Ecto neural progenitor cell (in vitro differentiated cells): ENCODE measurements around the gene CHD6.
A peak's percentile ranks its signal among the peaks of the same experiment; 100 is the strongest.

Source experiments
- DNase-seq: peaks from one replicate; pipeline ENCODE4 v3.0.0-alpha.2; 2018; ENCODE audit warnings: low spot score

Gene CHD6, protein sequence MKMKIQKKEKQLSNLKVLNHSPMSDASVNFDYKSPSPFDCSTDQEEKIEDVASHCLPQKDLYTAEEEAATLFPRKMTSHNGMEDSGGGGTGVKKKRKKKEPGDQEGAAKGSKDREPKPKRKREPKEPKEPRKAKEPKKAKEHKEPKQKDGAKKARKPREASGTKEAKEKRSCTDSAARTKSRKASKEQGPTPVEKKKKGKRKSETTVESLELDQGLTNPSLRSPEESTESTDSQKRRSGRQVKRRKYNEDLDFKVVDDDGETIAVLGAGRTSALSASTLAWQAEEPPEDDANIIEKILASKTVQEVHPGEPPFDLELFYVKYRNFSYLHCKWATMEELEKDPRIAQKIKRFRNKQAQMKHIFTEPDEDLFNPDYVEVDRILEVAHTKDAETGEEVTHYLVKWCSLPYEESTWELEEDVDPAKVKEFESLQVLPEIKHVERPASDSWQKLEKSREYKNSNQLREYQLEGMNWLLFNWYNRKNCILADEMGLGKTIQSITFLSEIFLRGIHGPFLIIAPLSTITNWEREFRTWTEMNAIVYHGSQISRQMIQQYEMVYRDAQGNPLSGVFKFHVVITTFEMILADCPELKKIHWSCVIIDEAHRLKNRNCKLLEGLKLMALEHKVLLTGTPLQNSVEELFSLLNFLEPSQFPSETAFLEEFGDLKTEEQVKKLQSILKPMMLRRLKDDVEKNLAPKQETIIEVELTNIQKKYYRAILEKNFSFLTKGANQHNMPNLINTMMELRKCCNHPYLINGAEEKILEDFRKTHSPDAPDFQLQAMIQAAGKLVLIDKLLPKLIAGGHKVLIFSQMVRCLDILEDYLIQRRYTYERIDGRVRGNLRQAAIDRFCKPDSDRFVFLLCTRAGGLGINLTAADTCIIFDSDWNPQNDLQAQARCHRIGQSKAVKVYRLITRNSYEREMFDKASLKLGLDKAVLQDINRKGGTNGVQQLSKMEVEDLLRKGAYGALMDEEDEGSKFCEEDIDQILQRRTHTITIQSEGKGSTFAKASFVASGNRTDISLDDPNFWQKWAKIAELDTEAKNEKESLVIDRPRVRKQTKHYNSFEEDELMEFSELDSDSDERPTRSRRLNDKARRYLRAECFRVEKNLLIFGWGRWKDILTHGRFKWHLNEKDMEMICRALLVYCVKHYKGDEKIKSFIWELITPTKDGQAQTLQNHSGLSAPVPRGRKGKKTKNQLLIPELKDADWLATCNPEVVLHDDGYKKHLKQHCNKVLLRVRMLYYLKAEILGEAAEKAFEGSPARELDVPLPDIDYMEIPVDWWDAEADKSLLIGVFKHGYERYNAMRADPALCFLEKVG (N-terminal part only)

DNA sequence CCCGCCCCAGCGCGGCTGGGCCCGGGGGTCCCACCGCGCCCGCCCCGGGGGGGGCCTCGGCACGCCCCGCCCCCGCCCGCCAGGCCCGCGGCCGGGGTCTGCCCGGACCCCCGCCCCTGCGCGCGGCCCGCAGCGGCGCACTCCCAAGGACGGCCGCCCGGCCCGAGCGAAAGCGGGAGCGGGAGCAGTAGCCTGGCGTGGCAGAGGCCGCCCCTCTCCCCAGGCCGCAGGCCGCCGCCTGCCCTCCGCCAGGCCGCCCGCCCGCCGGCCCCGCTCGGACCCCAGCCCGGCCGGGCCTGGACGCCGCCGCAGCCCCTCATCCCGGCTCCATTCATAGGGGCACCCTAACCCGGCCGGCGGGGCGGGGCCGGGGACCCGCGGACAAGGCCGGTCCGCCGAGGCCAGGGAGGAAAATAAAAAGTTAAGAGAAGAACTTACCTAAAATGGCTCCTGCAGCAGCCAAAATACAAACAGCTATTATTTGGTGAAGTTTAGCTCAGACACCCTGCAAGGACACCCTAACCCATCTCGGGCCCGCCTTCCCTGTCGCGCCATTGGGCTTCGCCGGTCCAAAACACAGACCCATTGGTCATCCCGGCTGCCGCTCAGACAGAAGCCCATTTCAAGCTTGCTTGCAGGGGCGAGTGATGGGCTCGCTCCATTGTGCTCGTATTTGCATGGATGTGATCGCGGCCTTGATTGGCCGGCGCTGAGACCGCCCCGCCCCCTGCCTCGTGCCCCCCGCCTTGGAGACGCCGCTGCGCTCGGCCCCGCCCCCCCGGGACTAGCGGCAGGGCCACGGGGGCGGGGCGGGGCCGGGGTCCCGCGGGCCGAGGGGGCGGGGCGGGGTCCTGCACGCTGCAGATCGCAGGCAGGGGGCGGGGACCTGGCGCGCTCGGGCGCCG lies at the start of gene CHD6:
TSS of gene CHD6 (minus strand) at position 476 of the 905 bp plus-strand sequence. CDS start 67,040 bp downstream, outside the sequence.
- peak; percentile 99 for DNase-seq

DNA sequence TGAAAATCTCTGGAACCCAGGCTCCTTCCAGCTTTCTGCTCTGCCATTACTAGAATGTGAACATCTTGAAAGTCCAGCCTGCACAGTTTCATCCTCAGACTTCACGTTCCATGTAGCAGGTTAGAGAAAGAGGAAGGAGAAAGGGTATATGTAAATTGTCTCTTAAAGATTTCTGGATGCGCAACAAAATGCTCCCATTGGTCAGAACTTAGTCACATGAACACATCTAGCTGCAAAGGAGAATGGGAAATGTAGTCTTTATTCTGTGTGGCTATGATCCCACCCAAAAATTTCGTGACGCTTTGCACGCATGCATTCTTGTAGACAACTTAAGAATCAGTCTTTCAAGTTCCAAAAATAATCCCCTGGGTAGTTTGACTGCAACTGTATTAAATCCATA lies 46.4 kb upstream of the CHD6 start:
- DNase-seq: no peak

DNA sequence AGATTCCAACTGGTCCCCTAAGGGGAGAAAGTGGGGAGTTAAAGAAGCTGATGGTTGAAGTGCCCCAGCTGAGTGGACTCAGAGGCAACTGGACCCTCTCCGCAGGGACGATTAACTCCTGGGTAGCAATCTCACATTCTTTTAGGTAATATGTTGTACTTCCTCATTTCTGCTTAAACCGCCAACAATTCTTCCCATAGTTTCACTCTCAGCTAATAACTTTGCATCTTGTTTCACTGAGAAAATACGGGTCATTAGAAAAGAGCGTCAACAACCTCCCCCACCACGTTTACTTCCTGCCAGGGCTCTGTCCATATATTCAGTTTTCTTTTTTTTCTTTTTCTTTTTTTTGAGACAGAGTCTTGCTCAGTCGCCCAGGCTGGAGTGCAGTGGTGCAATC lies 39.5 kb upstream of the CHD6 start:
- no peak for DNase-seq

DNA sequence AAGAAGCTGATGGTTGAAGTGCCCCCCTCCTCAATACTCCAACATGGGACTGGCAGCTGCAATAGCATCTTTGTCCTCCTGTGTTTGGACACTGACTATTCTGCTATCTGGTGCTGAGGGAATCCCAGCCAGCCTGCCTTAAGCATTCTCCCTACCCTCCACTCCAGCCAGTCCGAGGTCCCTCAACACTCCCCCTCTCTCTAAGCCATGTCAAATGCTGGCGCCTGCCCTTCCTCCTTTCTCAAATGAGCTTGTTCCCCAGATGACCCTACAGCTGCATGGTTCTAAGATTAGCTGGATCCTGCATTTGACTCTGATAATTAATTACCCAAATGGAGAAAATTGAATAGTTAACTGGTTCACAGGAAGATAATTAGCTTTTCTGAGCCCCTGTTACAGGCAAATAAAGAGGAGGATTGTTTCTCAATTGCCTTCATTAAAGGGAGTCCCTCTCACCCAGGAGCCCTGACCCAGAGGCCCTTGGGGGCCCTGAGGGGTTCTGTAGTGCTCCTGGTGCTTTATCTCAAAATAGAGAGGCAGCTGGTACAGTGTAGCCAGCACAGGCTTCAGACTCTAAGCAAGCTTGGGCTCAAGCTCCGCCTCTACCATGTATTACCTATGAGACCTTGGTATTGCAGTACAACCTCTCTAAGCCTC lies 37.9 kb upstream of the CHD6 start:
- DNase-seq: no peak

DNA sequence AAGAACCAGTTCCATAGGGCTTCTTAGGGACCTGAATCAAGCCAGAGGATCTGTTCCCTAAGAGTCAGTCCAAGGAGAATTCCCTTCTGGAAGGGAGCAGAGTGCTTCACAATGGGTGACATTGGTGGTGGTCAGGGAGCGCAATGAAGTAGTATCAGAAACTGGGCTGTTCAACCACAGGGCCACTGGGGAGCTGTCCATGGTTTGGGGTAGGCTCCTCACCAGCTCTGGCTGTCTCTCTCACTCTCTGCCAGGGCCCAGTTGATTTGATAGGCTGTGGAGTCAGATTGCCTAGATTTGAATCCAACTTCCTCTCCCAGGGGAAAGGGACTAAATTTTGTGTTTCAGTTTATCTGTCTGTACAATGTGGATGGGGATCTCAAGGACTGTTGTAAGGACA lies 36.7 kb upstream of the CHD6 start:
- peak; percentile 58 for DNase-seq

- DNase-seq: no peak
These were observed 36.1 kb upstream of the CHD6 start for GRCh38 chr20:41654292-41654691.

DNA sequence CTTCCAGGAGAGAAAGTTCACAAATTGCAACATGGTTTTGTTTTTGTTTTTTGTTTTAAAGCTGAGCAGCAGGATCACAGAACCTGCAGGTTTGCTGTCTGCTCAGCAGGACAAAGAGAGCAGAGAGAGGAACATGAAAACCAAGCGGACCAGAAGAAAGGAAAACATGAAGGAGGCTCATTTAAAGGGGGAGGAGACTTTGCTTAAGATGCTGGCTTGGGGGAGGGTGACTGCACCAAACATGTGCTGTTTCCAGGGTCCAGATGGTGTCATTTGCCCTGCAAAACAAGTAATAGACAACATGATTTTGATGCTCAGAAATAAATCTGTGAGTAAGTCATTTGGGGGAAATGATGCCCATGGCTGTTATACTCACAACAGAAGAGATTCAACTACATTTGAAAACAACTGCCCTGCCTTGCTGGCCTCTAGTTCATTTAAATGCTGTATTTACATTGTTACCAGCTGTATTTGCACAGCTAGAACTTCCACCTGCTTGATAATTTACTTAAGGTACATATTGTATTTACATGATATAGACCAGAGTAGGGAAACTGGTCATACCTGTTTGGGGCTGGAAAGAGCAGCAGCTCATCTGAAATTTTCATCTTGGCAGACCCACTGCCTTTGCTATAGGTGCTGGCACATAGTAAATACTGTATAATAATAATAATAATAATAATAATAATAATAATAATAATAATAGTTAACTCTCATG lies 32.2 kb upstream of the CHD6 start:
- DNase-seq: no peak

- DNase-seq: no peak
These were observed 31.3 kb upstream of the CHD6 start for GRCh38 chr20:41649489-41649888.

DNA sequence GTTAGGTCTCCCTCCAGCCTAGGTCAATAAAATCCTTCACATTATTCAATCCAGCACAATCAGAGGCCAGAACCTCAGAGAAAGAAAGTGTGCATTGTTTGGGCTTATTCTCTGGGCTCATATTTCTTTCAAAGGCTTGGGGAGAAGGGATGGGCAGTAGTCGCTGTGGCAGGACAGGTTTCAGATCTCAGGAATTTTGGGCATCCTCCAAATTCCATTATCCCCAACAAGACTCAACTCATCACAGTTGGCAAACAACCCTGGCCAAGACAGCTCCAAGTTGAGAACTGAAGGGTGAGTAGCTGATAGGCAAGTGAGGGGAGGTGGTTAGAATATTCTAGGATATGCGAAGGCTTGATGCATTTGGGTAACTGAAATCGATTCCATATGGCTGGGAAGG lies 27.2 kb upstream of the CHD6 start:
- no peak for DNase-seq

DNA sequence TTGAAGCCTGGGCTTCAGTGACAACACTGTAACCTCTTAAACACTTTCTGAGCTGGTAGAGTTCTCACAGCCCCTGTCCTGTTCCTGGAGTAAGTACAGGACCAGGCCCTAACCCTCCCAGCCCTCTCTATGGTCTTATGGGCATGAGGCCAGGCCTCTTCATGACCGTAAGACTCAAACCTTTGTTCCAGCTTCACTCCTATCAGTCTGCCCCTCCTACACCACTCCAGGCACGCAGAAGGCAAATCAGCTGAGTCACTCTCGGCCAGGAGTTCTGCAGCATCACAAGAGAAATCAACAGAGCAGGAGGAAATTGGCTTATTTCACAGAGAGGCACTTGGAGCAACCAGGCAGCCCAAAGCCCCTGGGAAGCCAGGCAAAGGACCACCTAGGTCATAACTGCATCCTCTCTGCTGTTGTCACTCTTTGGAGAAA lies 25.3 kb upstream of the CHD6 start:
- peak; percentile 53 for DNase-seq

DNA sequence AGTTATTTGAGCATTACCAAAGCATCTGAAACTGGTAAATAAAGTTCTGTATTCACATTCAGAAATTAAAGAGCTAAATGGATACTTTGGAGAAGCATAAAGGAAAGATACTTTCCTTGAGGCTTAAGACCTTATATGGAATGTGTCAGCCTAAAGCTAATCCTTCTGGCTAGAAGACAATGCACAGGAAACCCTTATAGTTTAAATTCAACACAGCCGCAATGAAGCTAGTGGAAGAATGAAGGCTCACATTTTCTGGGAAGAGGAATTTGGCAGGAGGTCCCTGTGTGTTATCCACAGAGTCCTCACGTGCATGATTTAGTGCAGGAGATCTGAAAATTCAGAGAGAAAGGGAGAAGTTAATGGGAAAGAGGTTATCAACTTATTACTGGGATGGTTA lies 21.5 kb upstream of the CHD6 start:
- DNase-seq: no peak

GRCh38 chr20:41638456-41638855 lies 20.3 kb upstream of the CHD6 start:
- no peak for DNase-seq

- no peak for DNase-seq
These were observed 17.0 kb upstream of the CHD6 start for GRCh38 chr20:41635158-41635557.

GRCh38 chr20:41632896-41633295 lies 14.7 kb upstream of the CHD6 start:
- DNase-seq: no peak

DNA sequence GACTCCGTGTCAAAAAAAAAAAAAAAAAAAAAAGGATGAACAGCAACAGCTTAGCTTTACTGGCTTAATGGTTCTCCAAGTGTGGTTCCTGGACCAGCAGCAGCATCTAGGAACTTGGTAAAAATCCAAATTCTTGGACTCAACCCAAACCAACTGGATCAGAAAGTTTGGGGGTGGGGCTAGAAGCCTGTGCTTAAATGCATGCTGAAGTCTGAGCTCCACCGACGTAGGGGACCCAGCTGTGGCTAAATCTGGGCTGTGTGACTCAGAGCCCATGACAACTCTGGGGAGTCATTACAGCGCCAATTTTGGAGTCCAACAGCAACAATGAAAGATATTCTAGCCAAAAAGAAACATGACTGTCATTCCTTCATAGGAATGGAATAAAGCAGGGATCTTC lies 13.6 kb upstream of the CHD6 start:
- no peak for DNase-seq

DNA sequence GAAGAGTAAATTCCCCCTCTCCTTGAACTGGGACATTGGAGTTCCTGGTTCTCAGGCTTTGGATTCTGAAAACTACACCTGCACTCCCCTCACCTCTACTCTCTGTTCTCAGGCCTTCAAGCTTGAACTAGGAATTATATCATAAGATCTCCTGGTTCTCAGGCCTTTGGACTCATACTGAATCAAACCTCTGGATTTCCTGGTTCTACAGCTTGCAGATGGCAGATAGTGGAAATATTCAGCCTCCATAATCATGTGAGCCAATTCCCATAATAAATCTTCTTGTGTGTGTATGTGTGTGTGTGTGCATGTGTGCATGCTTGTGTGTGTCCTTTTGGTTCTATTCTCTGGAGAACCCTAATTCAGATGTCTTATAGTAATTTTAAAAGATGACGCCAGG lies 12.7 kb upstream of the CHD6 start:
- DNase-seq: no peak

DNA sequence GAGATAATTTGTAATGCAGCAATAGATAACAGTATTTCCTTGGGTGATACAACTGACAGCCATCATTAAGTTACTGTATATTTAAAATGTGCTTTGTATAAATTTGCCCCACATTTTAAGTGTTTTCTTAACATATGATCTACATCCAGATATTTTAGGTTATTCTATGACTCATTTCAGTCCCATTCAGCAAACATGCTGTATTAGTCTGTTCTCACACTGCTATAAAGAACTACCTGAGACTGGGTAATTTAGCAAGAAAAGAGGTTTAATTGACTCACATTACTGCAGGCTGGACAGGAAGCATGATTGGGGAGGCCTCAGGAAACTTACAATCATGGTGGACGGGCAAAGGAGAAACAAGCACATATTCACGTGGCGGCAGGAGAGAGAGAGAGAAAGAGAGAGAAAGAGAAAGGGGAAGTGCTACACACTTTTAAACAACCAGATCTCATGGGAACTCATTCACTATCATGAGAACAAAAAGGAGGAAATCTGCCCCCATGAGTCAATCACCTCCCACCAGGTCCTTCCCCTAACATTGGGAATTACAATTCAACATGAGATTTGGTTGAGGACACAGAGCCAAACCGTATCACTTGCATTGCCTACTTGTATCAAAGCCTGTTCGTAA lies 9.6 kb upstream of the CHD6 start:
- DNase-seq: no peak

- no peak for DNase-seq
These were observed 8.9 kb upstream of the CHD6 start for GRCh38 chr20:41627001-41627495.
